IMR-90 (cell line): ENCODE measurements around the gene HTRA2. TPM values are rescaled to one million over a fixed set of nuclear protein-coding genes. Genes with fewer than 3 reads are reported as not detected.

Source experiments
- ATAC-seq: fragments of 200-7000 bp; cut with Tn5 transposase; 2 replicates; pipeline ENCODE4 v1.9.1; 2020; ENCODE audit warnings: low read depth, mild to moderate bottlenecking, moderate library complexity
- BruUV-seq: library from RNA; stranded (reverse); fragments of 400-500 nt; replicated peaks from 2 replicates; lab custom pipeline; 2021; lab: Mats Ljungman, UMichigan
- CTCF ChIA-PET: fragments of 300-600 bp; formaldehyde crosslinking; extraction: SDS; loops from one replicate; lab custom pipeline; 2021; ENCODE audit warnings: antibody characterized with exemption; lab: Yijun Ruan, JAX
- POLR2A ChIA-PET: fragments of 300-600 bp; sonication (Branson Sonifier 250); formaldehyde crosslinking; loops from one replicate; lab custom pipeline; 2022; ENCODE audit warnings: antibody characterized with exemption; ENCODE audit not compliant: unreplicated experiment; lab: Charles Lee
- DNase-seq: peaks from one replicate; pipeline ENCODE4 v3.0.0; 2013
- H2AFZ ChIP-seq: replicated peaks from 2 replicates; pipeline ENCODE3; 2013; ENCODE audit warnings: low read length, mild to moderate bottlenecking; ENCODE audit not compliant: poor library complexity
- H2AK5ac ChIP-seq: 2 replicates; pipeline ENCODE4 v1.6.1; 2013; ENCODE audit warnings: low read depth, low read length, inconsistent platforms
- H2AK9ac ChIP-seq: replicated peaks from 2 replicates; pipeline ENCODE3; 2013; ENCODE audit warnings: mild to moderate bottlenecking, low read depth, low read length, moderate library complexity; ENCODE audit not compliant: poor library complexity
- H2BK120ac ChIP-seq: 2 replicates; pipeline ENCODE4 v1.6.1; 2013; ENCODE audit warnings: low read depth, low read length, inconsistent platforms
- H2BK15ac ChIP-seq: 3 replicates; pipeline ENCODE4 v1.6.1; 2013; ENCODE audit warnings: low read depth, low read length, inconsistent platforms
- H2BK20ac ChIP-seq: 2 replicates; pipeline ENCODE4 v1.6.1; 2013; ENCODE audit warnings: low read depth, mild to moderate bottlenecking, inconsistent platforms, low read length, moderate library complexity
- H2BK5ac ChIP-seq: 2 replicates; pipeline ENCODE4 v1.6.1; 2013; ENCODE audit warnings: mild to moderate bottlenecking, low read depth, low read length, inconsistent platforms; ENCODE audit not compliant: poor library complexity, severe bottlenecking
- H3K14ac ChIP-seq: replicated peaks from 2 replicates; pipeline ENCODE4 v1.6.1; 2013; ENCODE audit warnings: low read depth, low read length, inconsistent platforms
- H3K18ac ChIP-seq: 2 replicates; pipeline ENCODE4 v1.6.1; 2013; ENCODE audit warnings: low read depth, low read length, control low read depth
- H3K23ac ChIP-seq: 2 replicates; pipeline ENCODE4 v1.6.1; 2013; ENCODE audit warnings: low read depth, low read length, inconsistent platforms
- H3K27ac ChIP-seq: 2 replicates; pipeline ENCODE4 v1.5.1; 2013; ENCODE audit warnings: mild to moderate bottlenecking, control low read depth, low read length; ENCODE audit not compliant: insufficient read depth
- H3K27me3 ChIP-seq: 2 replicates; pipeline ENCODE4 v1.6.1; 2013; ENCODE audit warnings: low read length; ENCODE audit not compliant: control insufficient read depth, insufficient read depth
- H3K36me3 ChIP-seq: 2 replicates; pipeline ENCODE4 v1.6.1; 2013; ENCODE audit warnings: low read length, mixed read lengths; ENCODE audit not compliant: control insufficient read depth, insufficient read depth
- H3K4ac ChIP-seq: 2 replicates; pipeline ENCODE4 v1.6.1; 2013; ENCODE audit warnings: low read depth, low read length, inconsistent platforms
- H3K4me1 ChIP-seq: 2 replicates; pipeline ENCODE4 v1.6.1; 2013; ENCODE audit warnings: low read length, mixed read lengths; ENCODE audit not compliant: control insufficient read depth, insufficient read depth
- H3K4me2 ChIP-seq: 2 replicates; pipeline ENCODE4 v1.6.1; 2013; ENCODE audit warnings: low read depth, mild to moderate bottlenecking, control low read depth, low read length, moderate library complexity
- H3K4me3 ChIP-seq: 2 replicates; pipeline ENCODE4 v1.5.1; 2013; ENCODE audit warnings: low read depth, mild to moderate bottlenecking, control low read depth, low read length, moderate library complexity; ENCODE audit not compliant: insufficient read depth
- H3K56ac ChIP-seq: 2 replicates; pipeline ENCODE4 v1.6.1; 2013; ENCODE audit warnings: low read length, inconsistent platforms; ENCODE audit not compliant: insufficient read depth; ENCODE audit errors: extremely low read depth
- H3K79me1 ChIP-seq, 2 experiments: 2 replicates each; pipeline ENCODE4 v1.6.1; 2013; ENCODE audit warnings: low read length in 2 of 2, inconsistent platforms in 1 of 2, low read depth in 1 of 2
- H3K9ac ChIP-seq: 2 replicates; pipeline ENCODE4 v1.6.1; 2013; ENCODE audit warnings: low read depth, low read length, control low read depth
- H3K9me1 ChIP-seq: 2 replicates; pipeline ENCODE4 v1.6.1; 2013; ENCODE audit warnings: low read length, inconsistent platforms; ENCODE audit not compliant: insufficient read depth
- H3K9me3 ChIP-seq: 2 replicates; pipeline ENCODE4 v1.6.1; 2013; ENCODE audit warnings: low read length; ENCODE audit not compliant: control insufficient read depth, insufficient read depth
- H4K20me1 ChIP-seq: 2 replicates; pipeline ENCODE4 v1.6.1; 2013; ENCODE audit warnings: low read length, inconsistent platforms; ENCODE audit not compliant: insufficient read depth
- H4K5ac ChIP-seq: 2 replicates; pipeline ENCODE4 v1.6.1; 2013; ENCODE audit warnings: mild to moderate bottlenecking, low read depth, low read length, control low read depth
- H4K8ac ChIP-seq, 2 experiments: 2 replicates each; pipeline ENCODE4 v1.6.1; 2013; ENCODE audit warnings: low read depth in 2 of 2, low read length in 2 of 2, control low read depth in 1 of 2, inconsistent platforms in 1 of 2
- H4K91ac ChIP-seq: 2 replicates; pipeline ENCODE4 v1.6.1; 2013; ENCODE audit warnings: low read depth, low read length, inconsistent platforms; ENCODE audit not compliant: insufficient read depth
- BHLHE40 ChIP-seq: fragments of 150-350 bp; IDR thresholded peaks from 2 replicates; pipeline ENCODE4 v1.6.1; 2016; ENCODE audit warnings: mild to moderate bottlenecking, low read depth, low read length
- MAZ ChIP-seq: IDR thresholded peaks from 2 replicates; pipeline ENCODE4 v1.6.1; 2012; ENCODE audit warnings: low read depth, mild to moderate bottlenecking, low read length, improper control_type of control experiment, moderate library complexity, borderline replicate concordance
- MXI1 ChIP-seq: IDR thresholded peaks from 2 replicates; pipeline ENCODE4 v1.6.1; 2012; ENCODE audit warnings: low read depth, mild to moderate bottlenecking, low read length, moderate library complexity, borderline replicate concordance
- RFX5 ChIP-seq: IDR thresholded peaks from 2 replicates; pipeline ENCODE4 v1.8.0; 2012; ENCODE audit warnings: low read depth, mild to moderate bottlenecking, low read length, moderate library complexity
- USF2 ChIP-seq: fragments of 150-350 bp; IDR thresholded peaks from 2 replicates; pipeline ENCODE4 v1.6.1; 2017; ENCODE audit warnings: mild to moderate bottlenecking, antibody characterized with exemption, low read length, low read depth
- WGBS, 2 experiments: methylation state at CpG; one replicate each; pipeline versions ENCODE4 v1.1.5 to v1.1.7; 2013; ENCODE audit warnings: missing lambda C conversion rate in 2 of 2; ENCODE audit not compliant: insufficient read length in 1 of 2; ENCODE audit errors: extremely low coverage in 2 of 2; 5-methylcytosine and 5-hydroxymethylcytosine counted together
- dilution Hi-C: fragments of 300-500 bp; cut with HindIII; formaldehyde crosslinking; loops from one replicate; pipeline ENCODE4 v1.14.3; 2018; ENCODE audit warnings: low sequenced_read_pairs; ENCODE audit not compliant: unreplicated experiment
- in situ Hi-C: fragments of 300-500 bp; cut with MboI; formaldehyde crosslinking; loops from 3 replicates; pipeline ENCODE4 v1.14.3; 2019; ENCODE audit warnings: low sequenced_read_pairs, inconsistent platforms, mixed read lengths
- intact Hi-C: fragments of 100-400 bp; cut with micrococcal nuclease; formaldehyde crosslinking; loops from 2 replicates; pipeline ENCODE4 v1.10.0; 2022
- polyA plus RNA-seq, 3 experiments: library from polyadenylated mRNA; depleted of rRNA; stranded (reverse); fragments of >200 nt; gene quantifications; 2 replicates each; pipeline ENCODE4 v1.2.3, GENCODE V29; 2012; ENCODE audit warnings: low replicate concordance in 1 of 3
- total RNA-seq: library from RNA; depleted of rRNA; stranded (reverse); fragments of >200 nt; gene quantifications from 2 replicates; pipeline ENCODE4 v1.2.3, GENCODE V29; 2012

Gene HTRA2
- total and polyA plus RNA-seq, 2 of the 4 experiments (the other 2 are of a cell fraction), result 23.6 to 28.1 TPM

DNA sequence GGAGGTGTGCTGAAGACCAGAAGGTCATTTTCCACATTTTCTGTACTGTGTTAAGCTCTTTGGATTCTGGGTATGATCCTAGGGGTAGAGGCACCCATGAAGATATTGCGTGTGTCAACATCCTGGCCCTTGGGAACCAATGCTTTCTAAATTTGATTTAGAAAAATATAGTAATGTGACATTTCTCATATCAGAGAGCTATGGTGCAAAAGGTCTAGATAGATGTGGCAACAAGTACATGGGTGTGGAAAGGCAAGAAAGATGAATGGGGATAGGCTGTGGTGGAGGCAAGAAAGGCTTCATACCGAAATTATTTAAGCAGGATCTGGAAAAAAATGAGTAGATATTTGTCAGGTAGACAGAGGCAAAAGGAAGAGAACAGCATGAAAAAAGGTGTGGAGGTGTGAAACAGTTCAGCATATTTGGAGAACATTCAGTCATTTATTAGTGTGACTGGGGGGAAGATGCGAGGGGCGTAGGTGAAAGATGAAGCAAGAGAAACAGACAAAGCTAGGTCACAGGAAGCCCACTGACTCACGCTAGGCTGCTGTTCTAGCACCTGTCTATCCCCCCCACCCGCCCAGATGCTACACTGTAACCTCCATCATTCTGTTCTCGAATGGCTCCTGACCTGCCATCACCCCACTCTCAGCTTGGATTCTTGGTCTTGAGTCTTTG lies 36.5 kb downstream of the HTRA2 start:
- H3K4ac ChIP-seq, result peak overlapping the region; percentile 42
- peak overlapping the region; percentile 85 for H2BK120ac ChIP-seq
- dilution Hi-C loops, result no loop called here
- intact Hi-C loops, result no loop called here
- H4K91ac ChIP-seq, result peak overlapping the region; percentile 45
- no peak overlapping the region for H3K56ac ChIP-seq
- 100% methylated on average over 1 of the region's 7 CpGs; no CpG with 5 or more reads in 1 of the 2 experiments for WGBS, 2 experiments
- H3K9me1 ChIP-seq, result peaks cover 25% of the 10 kb centered on the region
- peak overlapping the region; percentile 53 for H3K27ac ChIP-seq
- H3K4me2 ChIP-seq, result peak overlapping the region; percentile 70; the same call in 1 of the 2 replicates
- no peaks in the 10 kb centered on the region for H4K20me1 ChIP-seq
- H3K79me1 ChIP-seq, result no peaks in the 10 kb centered on the region
- H3K18ac ChIP-seq, result peak overlapping the region; percentile 89; the same call in 1 of the 2 replicates
- H3K36me3 ChIP-seq, result no peaks in the 10 kb centered on the region
- H3K4me1 ChIP-seq, result peaks cover 14% of the 10 kb centered on the region
- ATAC-seq (no peak), DNase-seq (no peak)
- no peak overlapping the region for H3K4me3 ChIP-seq
- peak overlapping the region; percentile 78; the same call in 1 of the 2 replicates for H4K5ac ChIP-seq
- peak overlapping the region; percentile 78 for H3K14ac ChIP-seq
- H2AK9ac ChIP-seq, result no peak overlapping the region
- no peaks in the 10 kb centered on the region for H3K9me3 ChIP-seq
- peak overlapping the region; percentile 69 for H2AK5ac ChIP-seq
- ChIA-PET CTCF (no interaction called here), POLR2A (no interaction called here)
- H4K8ac ChIP-seq, result peak overlapping the region; percentile 7 to 57
- in situ Hi-C loops, result no loop called here
- peak overlapping the region; percentile 99 for H2BK5ac ChIP-seq
- H3K27me3 ChIP-seq, result no peaks in the 10 kb centered on the region
- H2BK20ac ChIP-seq, result peak overlapping the region; percentile 80
- TF ChIP-seq USF2 (no peak), RFX5 (no peak), MAZ (no peak), MXI1 (no peak), BHLHE40 (no peak)
- peak overlapping the region; percentile 32; the same call in 1 of the 2 replicates for H3K23ac ChIP-seq
- BruUV-seq, result no TSS peak
- peak overlapping the region; percentile 10 for H2AFZ ChIP-seq
- H3K9ac ChIP-seq, result no peak overlapping the region
- H2BK15ac ChIP-seq, result peak overlapping the region; percentile 32
